ENCODE results near the gene PLCD1.

PLCD1 gene

GRCh38 chr3:38027466-38028465 is 1.7 kb downstream of the PLCD1 start:
- no peak overlapping the region for H3K4me3 ChIP-seq (ENCODE audit: low read depth, low read length)

GRCh38 chr3:38026856-38027255 is 2.6 kb downstream of the PLCD1 start:
- no peak for TF ChIP-seq CTCF (IDR thresholded peaks at IDR 0.05; ENCODE audit: borderline replicate concordance, insufficient read depth, low read depth, low read length)
- no peak overlapping the region for H3K4me3 ChIP-seq (ENCODE audit: low read depth, low read length)

More at GRCh38 chr3:38027466-38028465, 1.7 kb downstream of the PLCD1 start:
- no peak for TF ChIP-seq CTCF (IDR thresholded peaks at IDR 0.05; ENCODE audit: borderline replicate concordance, insufficient read depth, low read depth, low read length)

- H3K4me3 ChIP-seq (ENCODE audit: low read depth, low read length), result no peak overlapping the region
- TF ChIP-seq CTCF (IDR thresholded peaks at IDR 0.05; ENCODE audit: borderline replicate concordance, insufficient read depth, low read depth, low read length), result no peak
Observed at GRCh38 chr3:38022896-38023709, 6.3 kb downstream of the PLCD1 start.

GRCh38 chr3:38022301-38022700 is 7.1 kb downstream of the PLCD1 start:
- no peak overlapping the region for H3K4me3 ChIP-seq (ENCODE audit: low read depth, low read length)
- TF ChIP-seq CTCF (IDR thresholded peaks at IDR 0.05; ENCODE audit: borderline replicate concordance, insufficient read depth, low read depth, low read length), result no peak

GRCh38 chr3:38021196-38021595 is 8.2 kb downstream of the PLCD1 start:
- TF ChIP-seq CTCF (IDR thresholded peaks at IDR 0.05; ENCODE audit: borderline replicate concordance, insufficient read depth, low read depth, low read length), result no peak
- no peak overlapping the region for H3K4me3 ChIP-seq (ENCODE audit: low read depth, low read length)

GRCh38 chr3:38020342-38020726 is 9.1 kb downstream of the PLCD1 start:
- TF ChIP-seq CTCF (IDR thresholded peaks at IDR 0.05; ENCODE audit: borderline replicate concordance, insufficient read depth, low read depth, low read length), result no peak
- H3K4me3 ChIP-seq (ENCODE audit: low read depth, low read length), result no peak overlapping the region

Data from GM12875 (cell line).